Neural progenitor cell (in vitro differentiated cells): ENCODE data around the gene PDLIM1.

ENCODE experiments used
- CTCF ChIP-seq: fragments of 200-600 bp; sonication (generic); IDR thresholded peaks from 2 replicates; pipeline ENCODE4 v1.5.1; 2017; ENCODE audit warnings: antibody characterized with exemption, mild to moderate bottlenecking
- EZH2 ChIP-seq: fragments of 200-600 bp; sonication (generic); IDR thresholded peaks from 2 replicates; pipeline ENCODE4 v1.6.1; 2017; ENCODE audit warnings: antibody characterized with exemption, mild to moderate bottlenecking, moderate library complexity

- TF ChIP-seq CTCF (no peak), EZH2 (no peak)
Observed at GRCh38 chr10:95306318-95306650, 15.5 kb upstream of the PDLIM1 start.
